ENCODE data around the gene COL1A1.

Gene COL1A1

DNA sequence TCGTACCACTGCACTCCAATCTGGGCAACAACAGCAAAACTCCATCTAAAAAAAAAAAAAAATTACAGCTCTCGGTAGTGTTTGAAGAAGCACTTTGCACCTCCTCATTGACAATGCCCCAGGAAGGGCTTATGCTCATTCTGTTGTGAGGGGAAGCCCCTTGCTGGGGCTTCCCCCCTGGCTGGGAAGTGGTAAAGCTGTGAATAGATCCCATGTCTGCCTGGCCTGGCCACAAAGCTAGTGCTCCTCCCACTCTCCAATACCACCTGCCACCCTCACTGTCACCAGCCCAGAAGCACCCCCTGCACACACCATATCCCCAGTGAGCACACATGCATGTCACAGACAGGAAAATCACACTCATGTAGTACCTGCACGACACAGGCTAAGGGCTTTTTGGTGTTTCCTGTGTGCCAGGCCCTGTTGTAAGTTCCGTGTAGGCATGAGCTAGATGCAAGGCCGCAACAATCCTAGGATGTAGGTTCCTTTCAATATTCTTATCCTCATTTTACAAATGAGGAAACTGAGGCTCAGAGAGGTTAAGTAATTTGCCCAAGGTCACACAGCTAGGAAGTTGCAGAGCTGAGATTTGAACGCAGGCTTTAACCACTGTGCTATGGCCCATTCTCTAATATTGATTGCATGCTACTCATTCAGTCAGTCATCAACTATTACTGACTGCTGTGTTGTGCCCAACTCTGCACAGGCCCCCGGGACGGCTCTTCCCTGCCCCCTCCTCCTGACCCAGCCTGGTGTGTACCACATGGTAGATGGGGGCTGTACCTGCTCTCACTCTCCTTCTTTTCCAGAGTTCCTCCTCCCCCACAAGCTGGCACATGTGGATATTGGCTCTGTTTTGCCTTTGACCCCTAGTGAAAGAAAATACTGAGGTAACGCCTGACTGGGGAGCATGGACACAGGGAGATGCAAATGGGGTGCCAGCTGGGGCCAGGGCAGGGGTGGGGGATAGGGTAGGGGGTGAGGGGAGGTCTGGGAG, 11.9 kb upstream of the COL1A1 start:
- DNase-seq = no peak

DNA sequence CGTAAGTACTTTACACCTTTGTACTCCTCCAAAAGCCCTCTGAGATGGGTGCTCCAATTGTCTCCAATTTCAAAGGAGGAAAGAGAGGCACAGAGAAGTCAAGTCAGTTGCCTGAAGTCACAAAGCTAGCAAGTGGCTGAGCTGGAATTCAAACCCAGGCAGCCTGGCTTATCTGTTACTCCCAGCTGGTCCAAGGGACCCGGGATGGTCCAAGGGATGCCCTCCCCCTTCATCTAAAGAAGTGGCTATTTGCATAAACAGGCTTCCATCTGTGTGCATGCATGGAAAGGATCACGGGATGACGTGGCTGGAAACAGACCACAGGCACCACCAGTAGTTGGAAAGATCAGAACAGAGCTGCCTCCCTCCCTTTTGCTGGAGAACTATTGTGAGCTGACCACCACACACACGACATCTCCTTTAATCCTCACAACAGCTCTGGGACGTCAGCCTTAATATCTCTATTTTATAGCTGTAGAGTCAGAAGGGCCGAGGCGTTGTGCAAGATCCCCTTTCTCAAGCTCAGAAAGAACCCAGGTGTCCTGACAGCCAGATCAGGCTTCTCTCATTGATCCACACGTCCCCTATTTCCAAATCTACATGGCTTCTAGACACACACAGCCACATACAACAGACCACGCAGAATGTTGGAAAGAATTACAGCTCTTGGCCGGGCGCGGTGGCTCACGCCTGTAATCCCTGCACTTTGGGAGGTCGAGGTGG, 10.9 kb upstream of the COL1A1 start:
- DNase-seq = no peak

DNA sequence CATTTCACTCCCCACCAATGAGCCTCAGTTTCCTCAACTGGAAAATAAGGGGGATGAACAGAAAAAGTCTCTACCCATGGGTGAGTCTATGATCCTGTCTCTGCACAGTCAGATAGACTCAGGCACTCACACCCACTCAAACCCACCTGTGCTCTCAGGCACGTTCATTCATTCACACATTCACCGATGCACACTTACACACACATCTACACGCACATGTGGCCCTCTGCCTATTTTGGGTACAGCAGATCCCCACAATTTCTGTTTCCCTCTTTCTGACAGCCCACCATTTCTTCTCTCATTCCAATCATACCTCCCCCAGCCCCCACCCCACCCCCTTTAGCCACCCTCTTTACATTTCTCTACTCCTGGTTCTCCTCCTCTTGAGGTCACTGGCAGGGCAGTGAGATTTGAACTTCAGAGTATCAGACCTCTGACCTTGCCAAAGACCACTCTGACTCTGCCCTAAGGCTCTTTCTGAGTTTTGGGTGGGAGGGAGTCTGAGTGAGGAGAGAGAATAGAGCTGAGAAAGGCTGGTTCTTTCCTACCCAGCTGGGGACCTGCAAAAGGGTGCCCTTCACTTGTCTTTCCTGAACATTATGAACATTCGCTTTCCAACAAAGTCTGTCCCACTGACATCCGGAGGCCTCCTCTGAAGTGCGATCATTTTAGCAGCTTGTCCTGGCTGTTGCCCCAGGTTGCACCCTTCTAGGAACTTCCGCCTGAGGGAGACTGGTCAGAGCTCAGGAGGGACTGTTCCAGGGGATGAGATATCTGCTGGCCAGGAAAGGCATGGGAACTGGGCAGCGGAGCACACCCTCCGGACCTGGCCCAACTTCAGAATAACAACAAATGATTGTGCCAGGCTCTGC, 10.1 kb upstream of the COL1A1 start:
- DNase-seq = no peak

DNA sequence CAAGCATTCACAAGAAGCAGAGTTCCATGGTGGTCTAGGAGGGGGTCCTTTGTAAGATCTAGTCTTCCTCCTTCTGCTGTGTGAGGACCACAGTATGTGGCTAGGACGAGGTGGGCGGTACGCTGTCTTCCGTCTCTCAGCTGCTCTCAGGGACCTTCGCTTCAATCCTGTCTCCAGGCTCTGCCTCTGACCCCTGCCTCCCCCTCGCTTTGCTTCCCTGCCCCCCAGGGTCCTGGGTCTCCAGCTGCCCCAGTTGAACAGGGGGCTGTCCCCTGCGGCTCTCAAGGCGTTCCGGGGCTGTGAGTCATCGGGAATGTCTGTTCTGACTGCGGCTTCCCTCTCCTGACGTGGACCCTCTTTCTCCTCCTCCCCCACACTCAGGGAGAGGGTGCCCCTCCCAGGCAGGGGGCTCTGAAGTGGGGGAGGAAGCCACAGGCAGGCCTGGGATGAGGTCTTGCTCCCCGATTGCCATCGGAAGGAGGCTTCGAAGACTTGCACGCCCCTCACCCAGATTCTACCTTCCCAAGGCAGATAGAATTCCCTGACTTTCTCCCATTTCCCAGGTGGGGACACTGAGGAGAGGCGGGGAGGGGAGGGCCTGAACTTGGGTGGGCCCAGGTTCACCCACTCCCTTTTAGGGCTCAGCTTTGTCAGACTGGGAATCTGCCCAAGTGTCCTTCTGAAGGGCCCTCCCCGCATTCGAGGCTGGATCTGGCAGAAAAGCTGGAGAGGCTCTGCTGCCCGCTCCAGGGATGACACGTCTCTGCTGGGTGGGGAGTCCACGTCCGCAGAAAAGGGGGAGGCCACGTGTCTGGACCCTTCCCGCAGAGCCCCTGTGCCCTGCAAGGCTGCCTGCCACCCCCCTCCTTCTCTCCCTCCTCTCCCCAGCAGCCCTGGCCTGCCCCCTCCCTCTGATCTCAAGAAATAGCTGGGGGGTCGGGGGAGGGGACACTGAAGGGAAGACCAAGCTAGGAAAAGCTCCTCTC, 9.1 kb upstream of the COL1A1 start:
- no peak for DNase-seq

DNA sequence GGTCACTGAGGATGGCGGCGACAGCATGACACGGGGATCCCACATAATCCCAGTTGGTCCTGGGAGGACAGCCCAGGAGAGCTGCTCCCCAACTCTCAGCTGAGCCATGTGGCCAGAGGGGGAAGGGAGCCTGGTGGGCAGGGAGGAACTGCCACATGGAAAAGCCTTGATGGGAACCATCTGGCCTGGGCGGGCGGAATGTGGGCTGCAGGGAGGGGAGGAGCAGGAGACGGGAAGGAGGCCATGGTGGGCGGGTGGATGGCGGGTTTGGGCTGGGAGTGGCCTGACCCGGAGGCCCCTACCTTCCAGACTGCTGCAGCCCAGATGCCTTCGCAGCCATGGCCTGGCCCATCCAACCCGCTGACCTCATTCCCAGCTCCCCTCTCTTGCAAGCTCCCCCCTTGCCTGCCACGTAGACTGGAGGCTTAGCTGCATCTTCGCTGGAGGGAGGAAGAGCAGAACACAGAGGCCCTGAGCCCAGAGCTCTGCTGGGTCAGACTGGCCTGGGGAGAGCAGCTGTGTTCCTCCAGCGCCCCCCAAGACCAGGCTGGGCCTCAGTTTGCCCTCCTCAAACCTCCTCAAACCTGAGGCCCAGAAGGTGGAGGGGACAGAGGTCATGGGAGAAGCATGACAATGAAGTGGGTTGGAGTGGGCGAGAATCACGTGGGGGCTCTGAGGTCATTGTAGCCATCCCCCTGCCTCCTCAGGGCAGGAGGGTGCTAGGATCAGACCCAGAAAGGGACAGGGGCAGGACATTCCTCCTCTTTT, 8.2 kb upstream of the COL1A1 start:
- no peak for DNase-seq

DNA sequence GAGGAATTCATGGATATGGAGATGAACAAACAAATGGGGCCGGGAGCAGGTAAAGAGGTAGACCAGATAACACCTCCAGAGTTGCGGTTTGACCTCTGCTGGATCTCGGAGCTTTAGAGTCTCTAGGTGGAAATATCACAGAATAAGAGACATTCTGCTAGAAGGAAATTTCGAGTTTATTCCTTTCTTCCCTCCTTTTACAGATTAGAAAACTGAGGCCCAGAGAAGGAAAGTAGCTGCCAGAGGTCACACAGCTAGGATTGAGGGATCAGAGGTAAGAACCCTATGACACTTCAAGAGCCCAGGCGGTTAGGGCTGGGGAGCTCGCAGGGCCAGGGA, 7.7 kb upstream of the COL1A1 start:
- no peak for DNase-seq

DNA sequence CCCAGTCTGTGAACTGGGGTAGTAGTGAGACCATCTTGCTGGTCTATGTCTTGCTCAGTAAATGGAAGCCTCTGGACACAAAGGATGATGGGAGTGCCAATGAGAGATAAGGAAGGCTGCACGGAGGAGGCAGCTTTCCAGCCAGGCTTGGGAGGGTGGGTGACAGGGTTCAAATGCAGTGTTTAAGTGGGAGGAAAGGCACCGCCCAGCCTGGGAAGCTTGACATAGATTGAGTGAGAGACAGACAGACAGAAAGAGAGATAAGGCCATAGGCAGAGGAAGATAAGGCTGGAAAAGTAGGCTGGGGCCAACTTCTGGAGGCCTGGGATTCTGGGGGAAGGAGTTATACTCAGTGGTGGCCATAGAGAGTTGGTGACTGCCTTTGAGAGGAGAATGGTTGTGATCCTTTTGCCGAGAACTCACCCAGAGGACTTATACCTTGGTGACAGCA, 7.2 kb upstream of the COL1A1 start:
- no peak for DNase-seq

DNA sequence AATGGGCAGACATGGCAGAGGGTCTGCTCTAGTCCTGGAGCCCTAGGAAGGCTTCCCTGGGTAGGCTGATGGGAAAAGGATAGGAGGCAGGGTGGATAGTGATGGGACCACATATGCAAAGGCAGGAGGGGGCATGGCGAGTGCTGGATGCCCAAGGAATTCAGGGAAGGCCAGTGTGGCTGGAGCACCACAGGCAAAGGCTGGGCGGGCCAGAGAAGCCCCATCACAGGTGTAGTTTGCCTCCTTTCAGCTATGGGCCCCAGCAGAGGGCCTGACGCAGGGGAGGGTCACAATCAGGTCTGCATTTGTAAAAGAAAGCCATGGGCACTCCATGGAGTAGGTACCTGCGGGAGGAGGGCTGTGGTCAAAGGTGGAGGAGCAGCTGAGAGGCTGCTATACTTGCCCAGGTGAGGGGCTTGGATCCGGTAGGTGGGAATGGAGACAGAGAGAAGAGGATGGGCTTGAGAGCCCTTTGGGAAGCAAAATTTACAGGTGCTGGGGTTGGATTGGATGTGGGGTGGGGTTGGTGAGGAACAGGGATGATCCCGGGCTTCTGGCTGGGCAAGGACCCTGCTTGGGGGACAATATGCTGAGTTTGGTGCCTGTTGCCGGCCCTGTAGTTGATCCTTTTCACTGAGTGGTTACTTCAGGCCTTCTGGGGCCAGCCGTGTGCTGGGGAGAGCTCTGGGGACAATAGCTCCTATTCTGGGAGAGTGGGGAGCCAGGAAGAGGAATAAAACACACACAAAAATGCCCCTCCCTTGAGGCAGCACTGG, 6.5 kb upstream of the COL1A1 start:
- no peak for DNase-seq

DNA sequence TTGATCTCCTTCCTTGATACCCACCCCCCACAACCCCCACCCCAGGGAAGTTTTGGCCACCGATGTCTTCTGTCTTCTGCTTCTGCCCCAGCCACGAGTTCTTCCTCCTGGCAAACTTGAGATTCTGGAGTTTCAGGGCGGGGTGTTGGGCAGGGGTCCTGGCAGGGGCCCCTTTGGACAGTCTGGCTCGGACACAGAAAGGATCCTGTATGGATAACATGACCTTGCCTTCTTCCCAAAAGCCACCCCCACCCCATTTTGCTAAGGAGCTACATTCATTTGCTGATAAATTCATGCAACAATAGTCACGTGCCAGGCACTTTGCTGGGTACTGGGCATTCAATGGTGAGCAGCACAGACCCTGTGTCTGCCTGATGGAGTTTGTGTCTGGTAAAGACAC, 5.9 kb upstream of the COL1A1 start:
- no peak for DNase-seq

DNA sequence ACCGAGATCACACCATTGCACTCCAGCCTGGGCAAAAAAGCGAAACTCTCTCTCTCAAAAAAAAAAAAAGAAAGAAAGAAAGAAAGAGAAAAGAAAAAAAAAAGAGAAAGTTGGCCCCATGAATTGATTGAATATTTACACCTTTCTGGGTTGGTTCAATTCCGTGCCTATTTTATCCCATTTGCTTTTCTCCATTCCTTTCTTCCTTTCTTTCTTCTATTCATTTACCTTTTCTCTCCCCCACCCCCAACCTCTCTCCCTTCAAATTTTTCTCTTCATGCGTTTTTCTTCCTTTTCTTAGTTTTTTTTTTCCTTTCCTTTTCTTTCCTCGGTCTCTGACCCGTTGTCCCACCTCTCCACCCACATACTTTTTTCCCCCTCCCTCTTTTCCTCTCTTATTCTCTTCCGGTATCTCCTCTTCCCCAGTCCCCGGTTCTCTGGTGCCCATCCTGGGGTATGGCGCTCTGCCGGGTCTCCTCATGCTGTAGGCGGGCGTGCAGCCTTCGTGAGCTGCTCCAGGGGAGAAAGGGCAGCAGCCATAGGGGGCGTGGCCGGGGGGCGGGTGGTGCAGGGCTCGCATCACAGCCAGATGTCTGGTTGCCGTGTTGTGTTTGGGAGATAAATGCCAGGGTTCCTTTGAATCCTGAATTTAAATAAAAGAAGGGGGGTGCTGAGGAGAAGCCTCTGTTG, 5.3 kb upstream of the COL1A1 start:
- DNase-seq = no peak

DNA sequence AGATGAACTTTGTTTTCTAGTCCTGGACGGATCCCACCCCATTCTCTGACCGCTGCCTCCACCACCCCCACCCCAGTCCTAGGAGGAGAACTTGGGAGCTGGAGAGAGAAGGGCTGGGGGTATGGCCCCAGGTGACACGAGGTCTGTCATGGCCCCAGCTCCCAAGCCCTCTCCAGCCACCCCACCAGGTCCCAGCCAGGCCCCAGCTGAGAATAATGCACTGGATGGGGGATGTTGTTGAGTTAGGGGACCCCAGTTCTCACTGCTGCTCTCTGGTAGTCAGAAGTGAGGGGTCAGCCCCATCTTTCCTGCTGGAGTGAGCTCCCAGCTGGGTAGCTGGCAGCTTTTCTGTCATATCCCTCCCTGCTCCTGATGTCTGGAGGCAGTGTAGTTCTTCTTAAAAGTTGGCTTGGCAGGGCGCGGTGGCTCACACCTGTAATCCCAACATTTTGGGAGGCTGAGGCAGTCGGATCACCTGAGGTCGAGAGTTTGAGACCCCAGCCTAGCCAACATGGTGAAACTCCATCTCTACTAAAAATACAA, 4.6 kb upstream of the COL1A1 start:
- DNase-seq = no peak

DNA sequence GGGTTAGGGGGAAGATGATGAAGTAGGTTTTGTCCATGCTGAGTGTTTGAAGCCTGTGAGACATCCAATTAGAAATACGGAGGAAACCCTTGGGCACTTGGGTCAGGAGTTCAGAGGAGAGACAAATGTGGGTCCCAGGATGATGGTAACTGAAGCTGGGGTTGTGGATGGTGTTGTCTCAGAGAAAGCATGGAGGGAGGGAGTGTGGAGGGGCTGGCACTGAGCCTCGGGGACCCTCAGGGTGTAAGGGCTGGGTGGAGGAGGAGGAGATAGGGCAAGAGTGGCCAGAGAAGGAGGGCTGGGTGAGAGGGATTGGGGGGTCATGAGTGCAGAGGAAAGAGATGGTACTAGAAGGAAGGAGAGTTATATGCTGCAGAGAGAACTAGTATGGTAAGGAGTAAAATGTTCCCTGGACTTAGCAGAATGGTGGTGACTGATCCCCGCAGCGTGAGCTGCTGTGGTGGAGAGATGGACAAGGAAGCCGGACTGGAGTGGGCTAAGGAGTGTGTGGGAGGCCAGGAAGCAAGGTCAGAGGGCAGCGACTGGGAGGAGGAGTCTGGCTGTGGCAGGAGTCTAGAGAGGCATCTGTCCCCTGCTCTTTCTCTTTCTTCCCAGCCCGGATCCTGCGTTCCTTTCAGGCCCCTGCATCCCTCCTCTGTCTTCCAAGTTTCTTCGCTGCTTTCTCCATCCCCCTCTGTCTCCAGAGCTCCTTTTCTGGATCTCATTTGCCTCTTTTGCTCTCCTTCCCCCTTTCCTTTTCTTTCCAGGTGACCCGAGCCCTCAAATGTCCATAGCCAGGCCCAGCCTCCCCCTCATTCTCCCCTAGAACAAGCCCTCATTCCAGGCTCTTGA, 3.9 kb upstream of the COL1A1 start:
- no peak for DNase-seq

DNA sequence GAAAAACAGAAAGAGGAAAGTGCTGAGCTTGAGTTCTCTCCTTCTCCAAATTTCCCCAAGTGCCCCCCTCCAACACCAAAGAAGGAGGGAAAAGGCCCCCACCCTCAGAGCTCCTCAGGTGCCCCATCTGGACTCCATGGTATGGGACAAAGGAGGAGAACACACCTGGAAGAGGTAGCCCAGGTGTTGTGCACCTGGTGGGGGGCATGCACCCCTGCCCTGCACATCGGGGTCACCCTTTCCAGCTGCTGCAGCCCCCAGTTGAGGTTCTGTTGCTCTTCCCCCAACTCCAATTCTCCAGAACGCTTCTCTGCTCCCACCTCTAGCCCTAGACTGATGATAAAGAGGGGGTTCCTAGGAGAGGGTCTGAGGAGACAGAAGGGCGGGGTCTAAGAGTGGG, 3.0 kb upstream of the COL1A1 start:
- no peak for DNase-seq

DNA sequence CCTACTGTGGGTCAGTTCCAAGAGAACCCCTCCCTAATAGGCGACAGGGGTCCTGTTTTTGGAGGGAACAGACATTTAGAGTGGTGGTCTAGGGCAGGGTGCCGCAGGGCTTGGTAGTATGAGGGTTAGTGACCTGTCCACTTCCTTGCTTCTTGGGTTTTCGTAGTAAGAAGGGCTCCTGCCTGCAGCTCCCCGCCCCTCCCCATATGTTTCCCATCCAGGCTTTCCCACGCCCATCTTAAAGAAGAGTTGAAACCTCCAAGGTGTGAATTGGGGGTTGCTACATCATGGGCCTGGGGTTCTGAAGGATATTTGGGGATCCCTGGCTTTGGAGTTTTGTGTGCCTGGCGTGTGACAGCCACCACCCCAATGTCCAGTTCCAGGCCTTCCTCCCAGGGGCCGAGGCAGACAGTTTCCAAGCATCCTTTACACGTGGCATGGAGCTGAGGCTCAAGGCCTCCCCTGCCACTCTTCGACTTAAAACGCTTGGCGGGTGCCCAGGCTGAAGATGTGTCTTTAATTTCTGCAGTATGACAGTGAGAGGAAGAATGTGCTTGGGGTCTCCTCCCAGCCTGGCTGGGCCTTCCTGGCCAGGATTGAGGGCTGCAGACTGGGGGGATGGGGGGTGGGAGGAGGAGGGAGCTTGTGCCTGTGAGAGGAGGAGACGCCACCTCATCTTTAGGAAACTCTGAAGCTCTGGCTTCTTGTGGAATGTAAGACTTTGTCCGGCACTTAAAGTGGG, 2.3 kb upstream of the COL1A1 start:
- no peak for DNase-seq

DNA sequence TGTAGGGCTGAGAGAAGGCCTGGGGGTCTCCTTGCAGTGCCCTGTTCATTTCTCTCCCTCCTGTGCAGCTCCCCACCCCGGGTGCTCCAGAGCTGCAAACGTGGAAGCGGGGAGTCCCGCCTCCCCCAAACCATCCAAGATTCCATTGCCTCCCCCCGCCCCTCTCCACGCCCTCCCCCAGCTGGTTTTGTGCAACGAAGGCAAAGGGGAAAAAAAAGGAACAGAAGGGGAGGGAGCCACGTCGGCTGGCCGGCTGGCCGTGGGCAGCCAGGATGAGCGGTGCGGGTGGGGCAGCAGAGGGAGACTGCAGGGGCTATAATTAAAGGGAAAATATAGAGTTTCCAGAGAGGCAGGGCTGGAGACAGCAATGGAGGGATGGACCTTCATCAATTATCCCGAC, 1.7 kb upstream of the COL1A1 start:
- DNase-seq = no peak

DNA sequence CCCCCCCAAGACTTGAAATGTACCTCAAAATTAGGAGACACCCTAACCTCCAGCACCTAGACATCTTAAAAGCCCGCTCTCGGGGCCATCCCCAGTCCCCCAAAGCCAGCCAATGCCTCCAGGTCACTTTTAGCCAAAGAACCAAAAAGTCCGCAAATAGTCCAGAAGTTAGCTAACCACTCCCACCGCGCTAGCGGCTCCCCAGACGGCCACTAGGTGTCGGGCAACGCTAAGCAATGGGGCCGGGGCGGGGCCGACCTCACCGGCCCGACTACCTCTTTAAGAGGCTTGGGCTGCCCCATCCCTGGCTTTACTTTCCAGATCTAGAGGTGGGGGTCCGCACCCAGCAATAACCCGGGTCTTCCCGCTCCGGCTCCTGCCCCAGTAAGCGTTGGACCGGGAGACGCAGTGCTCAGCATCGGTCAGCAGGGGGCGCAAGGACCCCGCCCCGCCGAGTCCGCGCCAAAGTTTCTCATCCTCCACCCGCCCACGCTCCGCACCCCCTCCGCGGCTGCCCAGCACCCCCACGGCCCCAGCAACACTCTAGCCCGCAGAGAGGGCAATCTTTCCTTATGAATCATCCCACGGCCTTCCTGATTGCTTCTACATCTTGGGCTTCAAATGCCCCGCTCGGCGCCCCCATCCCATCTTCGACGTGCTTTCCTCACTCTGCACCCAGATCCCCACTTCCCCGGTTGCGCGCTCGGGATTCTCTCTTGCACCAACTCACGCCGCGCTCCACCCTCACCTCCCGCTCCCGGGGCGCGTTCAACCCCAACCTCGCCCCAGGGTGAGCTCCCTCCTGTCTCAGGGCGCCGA, 765 bp downstream of the COL1A1 start:
- DNase-seq = peak; percentile 81
